OCI-LY3 (cell line): ENCODE data around the gene OSBPL8.
"Not testable (repeated sequence)": the region's sequence is repeated elsewhere in the genome, so short reads cannot be mapped to it uniquely, and the experiment has no call there.

Experiments used
- EZH2phosphoT487 ChIP-seq: fragments of 200-600 bp; shearing (Covaris generic); IDR thresholded peaks from 2 replicates; pipeline ENCODE4 v1.6.1; 2018; ENCODE audit warnings: antibody characterized with exemption, mixed run types, low read depth
- TF ChIP-seq, protein P1 (sequence below): fragments of 200-600, 300-600 bp; sonication (generic); IDR thresholded peaks from 2 replicates; pipeline ENCODE4 v1.5.1; 2014; ENCODE audit warnings: antibody characterized with exemption, low read length, low read depth

DNA sequence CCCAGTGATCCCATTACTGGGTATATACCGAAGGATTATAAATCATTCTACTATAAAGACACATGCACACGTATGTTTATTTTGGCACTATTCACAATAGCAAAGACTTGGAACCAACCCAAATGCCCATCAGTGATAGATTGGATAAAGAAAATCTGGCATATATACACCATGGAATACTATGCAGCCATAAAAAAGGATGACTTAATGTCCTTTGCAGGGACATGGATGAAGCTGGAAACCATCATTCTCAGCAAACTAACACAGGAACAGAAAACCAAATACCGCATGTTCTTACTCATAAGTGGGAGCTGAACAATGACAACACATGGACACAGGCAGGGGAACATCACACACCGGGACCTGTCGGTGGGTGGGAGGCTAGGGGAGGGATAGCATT, 195.4 kb downstream of the OSBPL8 start:
- TF ChIP-seq, protein P1, sequence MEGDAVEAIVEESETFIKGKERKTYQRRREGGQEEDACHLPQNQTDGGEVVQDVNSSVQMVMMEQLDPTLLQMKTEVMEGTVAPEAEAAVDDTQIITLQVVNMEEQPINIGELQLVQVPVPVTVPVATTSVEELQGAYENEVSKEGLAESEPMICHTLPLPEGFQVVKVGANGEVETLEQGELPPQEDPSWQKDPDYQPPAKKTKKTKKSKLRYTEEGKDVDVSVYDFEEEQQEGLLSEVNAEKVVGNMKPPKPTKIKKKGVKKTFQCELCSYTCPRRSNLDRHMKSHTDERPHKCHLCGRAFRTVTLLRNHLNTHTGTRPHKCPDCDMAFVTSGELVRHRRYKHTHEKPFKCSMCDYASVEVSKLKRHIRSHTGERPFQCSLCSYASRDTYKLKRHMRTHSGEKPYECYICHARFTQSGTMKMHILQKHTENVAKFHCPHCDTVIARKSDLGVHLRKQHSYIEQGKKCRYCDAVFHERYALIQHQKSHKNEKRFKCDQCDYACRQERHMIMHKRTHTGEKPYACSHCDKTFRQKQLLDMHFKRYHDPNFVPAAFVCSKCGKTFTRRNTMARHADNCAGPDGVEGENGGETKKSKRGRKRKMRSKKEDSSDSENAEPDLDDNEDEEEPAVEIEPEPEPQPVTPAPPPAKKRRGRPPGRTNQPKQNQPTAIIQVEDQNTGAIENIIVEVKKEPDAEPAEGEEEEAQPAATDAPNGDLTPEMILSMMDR, result not testable (repeated sequence)
- TF ChIP-seq EZH2phosphoT487, result not testable (repeated sequence)
